ENCODE results near the gene SDF2L1.
A peak's percentile ranks its signal among the peaks of the same experiment; 100 is the strongest.
"Not testable (repeated sequence)": the region's sequence is repeated elsewhere in the genome, so short reads cannot be mapped to it uniquely, and the experiment has no call there.

SDF2L1 gene

GRCh38 chr22:21641789-21642583, at the start of gene SDF2L1:
TSS of gene SDF2L1 (plus strand) at chr22:21642302. CDS start at chr22:21642337, 35 bp downstream.
- peak; percentile 98 for DNase-seq

GRCh38 chr22:21592422-21592821, 49.7 kb upstream of the SDF2L1 start:
- DNase-seq = no peak

GRCh38 chr22:21593406-21594232, 48.5 kb upstream of the SDF2L1 start:
- DNase-seq = no peak

GRCh38 chr22:21594865-21595452, 47.1 kb upstream of the SDF2L1 start:
- DNase-seq = no peak

- DNase-seq = not testable (repeated sequence)
These were observed 45.6 kb upstream of the SDF2L1 start for GRCh38 chr22:21596356-21597135.

GRCh38 chr22:21598302-21598701, 43.8 kb upstream of the SDF2L1 start:
- no peak for DNase-seq

GRCh38 chr22:21599053-21599893, 42.8 kb upstream of the SDF2L1 start:
- DNase-seq = no peak

GRCh38 chr22:21602579-21602978, 39.5 kb upstream of the SDF2L1 start:
- no peak for DNase-seq

GRCh38 chr22:21603973-21604372, 38.1 kb upstream of the SDF2L1 start:
- no peak for DNase-seq

- no peak for DNase-seq
These were observed 36.1 kb upstream of the SDF2L1 start for GRCh38 chr22:21605887-21606564.

- DNase-seq = no peak
These were observed 35.3 kb upstream of the SDF2L1 start for GRCh38 chr22:21606775-21607174.

- DNase-seq = not testable (repeated sequence)
These were observed 32.4 kb upstream of the SDF2L1 start for GRCh38 chr22:21609556-21610157.

GRCh38 chr22:21611210-21611977, 30.7 kb upstream of the SDF2L1 start:
- no peak for DNase-seq

GRCh38 chr22:21612858-21613257, 29.2 kb upstream of the SDF2L1 start:
- DNase-seq = no peak

GRCh38 chr22:21613553-21614233, 28.4 kb upstream of the SDF2L1 start:
- DNase-seq = no peak

- DNase-seq = no peak
These were observed 26.4 kb upstream of the SDF2L1 start for GRCh38 chr22:21615731-21616130.

GRCh38 chr22:21617337-21617736, 24.8 kb upstream of the SDF2L1 start:
- not testable (repeated sequence) for DNase-seq

- DNase-seq = no peak
These were observed 21.1 kb upstream of the SDF2L1 start for GRCh38 chr22:21621025-21621424.
